NCI-H345 treated with DMSO at 0.1 percent for 48 hours (cell line): ENCODE data around the gene SLCO3A1.

Experiments
- DNase-seq: peaks from one replicate; lab custom pipeline; 2025; ENCODE audit not compliant: unreplicated experiment; lab: John Stamatoyannopoulos, UW

Gene SLCO3A1

GRCh38 chr15:91909111-91909510 is 55.6 kb downstream of the SLCO3A1 start:
- no peak for DNase-seq

DNA sequence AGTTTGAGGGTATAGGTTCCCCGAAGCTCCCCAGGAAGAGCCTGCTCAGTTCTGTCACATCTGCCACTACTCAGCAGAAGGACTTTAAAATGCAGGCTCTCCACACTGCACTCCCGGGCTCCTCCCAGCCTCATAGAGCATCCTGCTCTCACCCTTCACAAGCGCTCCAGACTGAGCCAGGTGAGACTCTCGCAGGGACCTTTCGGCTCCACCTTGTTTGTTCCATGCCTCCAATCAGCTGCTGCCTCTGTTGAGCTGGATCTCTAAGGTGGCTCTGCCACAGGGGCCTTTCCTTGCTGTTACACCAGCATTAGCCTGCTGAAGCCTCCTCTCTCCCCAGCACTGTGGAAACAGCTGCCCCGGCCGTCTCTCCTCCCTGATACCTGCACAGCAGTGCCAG is 56.1 kb downstream of the SLCO3A1 start:
- peak; percentile 44 for DNase-seq

DNA sequence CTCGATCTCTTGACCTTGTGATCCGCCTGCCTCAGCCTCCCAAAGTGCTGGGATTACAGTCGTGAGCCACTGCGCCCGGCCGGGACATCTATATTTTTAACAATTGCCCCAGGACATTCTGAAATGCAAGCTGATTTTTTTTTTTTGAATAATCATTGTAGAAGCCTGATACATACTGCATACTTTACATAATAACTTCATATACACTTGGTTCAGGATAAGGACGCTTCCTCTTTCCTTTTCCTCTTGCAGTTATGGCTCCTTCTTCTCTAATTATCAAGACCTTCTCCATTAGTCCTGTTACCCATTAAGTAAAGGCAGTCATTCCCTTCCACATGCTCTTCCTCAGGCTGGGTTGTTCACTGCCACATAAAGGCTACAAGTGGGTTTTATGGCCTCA is 58.3 kb downstream of the SLCO3A1 start:
- no peak for DNase-seq

- no peak for DNase-seq
Observed at GRCh38 chr15:91912336-91912735, 58.8 kb downstream of the SLCO3A1 start.

DNA sequence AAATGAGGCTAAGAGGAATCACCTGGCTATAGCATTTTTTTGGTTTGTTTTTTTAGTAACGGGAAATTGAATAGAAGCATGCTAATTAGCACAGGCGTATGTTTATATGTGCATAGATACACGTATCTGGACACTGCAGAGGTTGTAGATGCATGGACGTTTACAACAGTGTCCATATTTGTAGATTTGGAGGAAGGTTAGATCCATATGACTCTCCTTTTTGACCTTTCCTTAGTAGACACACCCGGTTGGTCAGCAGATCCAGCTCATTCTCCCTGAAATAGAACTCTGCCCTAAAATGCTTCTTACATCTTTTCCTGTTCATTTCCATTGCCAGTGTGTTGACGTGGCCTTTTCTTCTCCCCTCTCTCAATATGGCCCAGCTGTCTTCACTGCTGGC is 60.1 kb downstream of the SLCO3A1 start:
- no peak for DNase-seq

DNA sequence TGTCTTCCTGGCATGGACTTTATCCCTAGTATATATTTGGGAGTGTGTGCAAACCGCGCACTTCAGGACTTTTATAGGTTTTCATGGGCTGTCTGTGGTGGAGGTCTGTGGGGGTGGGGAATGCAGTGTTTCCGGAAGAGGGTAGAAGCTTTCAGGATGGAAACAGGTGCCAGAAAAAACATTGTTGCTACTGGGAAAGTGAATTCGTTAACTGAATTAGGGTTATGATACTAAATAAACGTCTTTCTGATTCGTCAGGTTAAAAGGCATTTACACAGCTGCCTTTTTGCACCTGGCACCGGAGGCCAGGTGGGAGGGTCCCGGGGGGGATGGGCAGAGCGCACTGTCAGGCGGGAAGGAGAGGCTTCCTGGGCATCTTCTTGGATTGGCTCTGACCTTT is 62.1 kb downstream of the SLCO3A1 start:
- peak; percentile 83 for DNase-seq

GRCh38 chr15:91916051-91916450 is 62.5 kb downstream of the SLCO3A1 start:
- no peak for DNase-seq

- DNase-seq: no peak
Observed at GRCh38 chr15:91917686-91918360, 64.3 kb downstream of the SLCO3A1 start.

DNA sequence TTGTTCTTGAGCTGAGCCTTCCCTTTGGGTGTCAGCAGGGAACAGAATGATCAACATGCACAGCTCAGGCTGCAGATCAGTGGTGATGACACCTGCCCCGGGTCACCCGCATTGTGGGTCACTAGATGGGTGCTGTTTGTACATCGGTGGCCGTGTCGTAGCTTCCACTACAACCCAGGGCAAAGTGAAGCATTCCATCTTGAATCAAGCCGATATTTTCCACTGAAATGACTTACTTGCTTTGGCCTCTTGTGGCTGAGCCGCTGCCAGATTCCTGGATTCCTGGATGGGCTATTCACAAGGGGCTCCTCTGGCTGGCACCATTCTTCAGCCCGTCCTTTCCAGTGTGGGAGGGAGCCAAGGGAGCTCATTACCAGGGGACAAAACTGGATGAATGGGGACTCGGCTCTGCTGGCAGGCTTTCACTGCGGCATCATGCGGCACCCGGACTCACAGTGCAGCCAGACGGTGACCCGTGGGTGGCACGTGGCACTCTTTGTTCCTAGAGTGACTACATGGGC is 65.6 kb downstream of the SLCO3A1 start:
- DNase-seq: no peak

GRCh38 chr15:91921188-91921842 is 67.8 kb downstream of the SLCO3A1 start:
- DNase-seq: no peak

- DNase-seq: no peak
Observed at GRCh38 chr15:91921843-91922198, 68.3 kb downstream of the SLCO3A1 start.

- DNase-seq: no peak
Observed at GRCh38 chr15:91922646-91923547, 69.4 kb downstream of the SLCO3A1 start.

DNA sequence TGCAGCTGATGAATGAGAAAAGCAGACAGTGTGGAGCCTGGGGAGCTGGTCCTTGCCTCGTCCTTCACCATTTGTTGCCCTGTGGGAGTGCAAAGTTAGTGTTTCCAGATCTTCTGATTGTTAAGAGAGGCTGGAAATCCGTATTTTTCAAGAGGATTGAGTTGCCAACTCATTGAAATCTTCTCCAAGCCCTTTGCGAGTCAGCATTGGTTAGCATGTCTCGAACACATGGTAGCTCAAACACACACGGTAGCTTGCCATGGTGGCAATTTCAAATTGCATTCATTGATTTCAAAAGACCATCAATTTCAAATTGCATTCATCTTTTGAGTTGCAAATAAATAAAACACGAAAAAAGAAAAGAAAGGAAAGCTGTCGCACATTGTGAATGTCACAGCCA is 70.7 kb downstream of the SLCO3A1 start:
- DNase-seq: no peak

GRCh38 chr15:91924837-91925495 is 71.5 kb downstream of the SLCO3A1 start:
- DNase-seq: no peak

- DNase-seq: peak; percentile 39
Observed at GRCh38 chr15:91925794-91926193, 72.3 kb downstream of the SLCO3A1 start.

DNA sequence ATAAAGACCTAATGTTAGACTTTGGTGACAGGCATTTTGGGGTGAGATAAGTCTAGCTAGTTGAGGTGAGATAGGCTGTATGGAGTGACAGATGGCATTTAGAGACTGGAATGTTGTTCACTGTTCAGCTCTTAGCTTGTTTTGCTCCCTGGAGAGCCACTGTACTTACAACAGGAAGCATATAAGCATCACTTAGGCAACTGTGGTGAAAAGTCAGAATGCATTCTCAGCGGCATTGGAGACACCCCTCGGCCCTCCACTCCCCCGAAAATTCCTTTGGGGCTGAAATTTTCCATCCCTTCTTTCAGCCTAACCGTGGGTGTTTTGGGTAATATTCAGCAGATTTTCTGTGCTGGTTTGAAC is 73.4 kb downstream of the SLCO3A1 start:
- no peak for DNase-seq

- no peak for DNase-seq
Observed at GRCh38 chr15:91927585-91927984, 74.1 kb downstream of the SLCO3A1 start.

DNA sequence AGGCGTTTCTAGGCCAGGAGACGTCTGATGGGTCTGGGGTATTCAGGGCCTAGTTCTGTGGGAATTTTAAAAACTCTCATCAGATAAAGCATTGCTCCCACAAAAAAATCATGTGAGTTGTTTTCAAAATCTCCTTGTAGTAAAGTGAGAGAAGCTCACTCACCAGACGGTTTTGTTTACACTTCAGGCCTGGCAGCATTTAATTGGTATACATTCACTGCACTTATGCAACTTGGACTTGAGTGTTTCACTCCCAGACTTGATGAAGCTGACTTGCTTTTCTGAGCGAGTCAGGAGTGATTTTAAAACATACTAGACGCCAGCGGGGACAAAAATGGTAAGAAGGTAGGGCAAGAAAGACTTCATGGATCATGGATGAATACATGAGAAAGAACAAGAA is 75.2 kb downstream of the SLCO3A1 start:
- DNase-seq: no peak

DNA sequence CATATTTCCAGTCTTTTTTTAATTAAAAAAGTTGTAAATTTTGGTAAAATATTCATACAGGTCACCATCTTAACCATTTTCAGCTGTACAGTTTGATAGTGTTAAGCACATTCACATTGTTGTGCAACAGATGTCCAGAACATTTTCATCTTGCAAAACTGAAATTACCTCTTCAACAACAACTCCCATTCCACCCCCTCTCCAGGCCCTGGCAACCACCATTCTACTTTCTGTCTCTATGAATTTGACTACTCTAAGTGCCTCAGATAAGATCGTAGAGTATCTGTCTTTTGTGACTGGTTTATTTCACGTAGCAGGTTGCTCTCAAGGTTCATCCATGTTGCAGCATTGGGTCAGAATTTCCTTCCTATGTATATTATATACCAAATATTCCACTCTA is 76.0 kb downstream of the SLCO3A1 start:
- no peak for DNase-seq

GRCh38 chr15:91930092-91930491 is 76.6 kb downstream of the SLCO3A1 start:
- DNase-seq: no peak

GRCh38 chr15:91936182-91936775 is 82.8 kb downstream of the SLCO3A1 start:
- DNase-seq: no peak
